GM12878 (cell line): ENCODE data around the gene TMEM72. TPM values are rescaled to one million over a fixed set of nuclear protein-coding genes. Genes with fewer than 3 reads are reported as not detected.

Experiments
- ATF7 ChIP-seq: fragments of 450-650 bp; IDR thresholded peaks from 2 replicates; pipeline ENCODE4 v1.6.1; 2016; ENCODE audit warnings: low read depth, mild to moderate bottlenecking
- BMI1 ChIP-seq: fragments of 450-650 bp; IDR thresholded peaks from 2 replicates; pipeline ENCODE4 v1.6.1; 2016; ENCODE audit warnings: mild to moderate bottlenecking, moderate library complexity, borderline replicate concordance
- CBX5 ChIP-seq: sonication (generic); IDR thresholded peaks from 2 replicates; pipeline ENCODE4 v1.6.1; 2016; ENCODE audit warnings: low read depth, moderate library complexity, mild to moderate bottlenecking, inconsistent platforms
- DPF2 ChIP-seq: fragments of 450-650 bp; IDR thresholded peaks from 2 replicates; pipeline ENCODE4 v1.6.1; 2017; ENCODE audit warnings: mild to moderate bottlenecking
- FOS ChIP-seq: IDR thresholded peaks from 3 replicates; pipeline ENCODE4 v1.6.1; 2011; ENCODE audit warnings: borderline replicate concordance; ENCODE audit not compliant: insufficient read length; ENCODE audit errors: extremely low read depth
- JUND ChIP-seq: IDR thresholded peaks from 2 replicates; pipeline ENCODE4 v1.6.1; 2012; ENCODE audit warnings: low read depth, mild to moderate bottlenecking, low read length, improper control_type of control experiment, moderate library complexity
- MXI1 ChIP-seq: fragments of 150-350 bp; IDR thresholded peaks from 2 replicates; pipeline ENCODE4 v1.6.1; 2011; ENCODE audit warnings: low read depth, mild to moderate bottlenecking, inconsistent platforms, low read length, improper control_type of control experiment
- REST ChIP-seq: IDR thresholded peaks from 2 replicates; pipeline ENCODE4 v1.6.1; 2012; ENCODE audit warnings: mild to moderate bottlenecking, low read depth, low read length
- SMC3 ChIP-seq: IDR thresholded peaks from 2 replicates; pipeline ENCODE4 v1.6.1; 2011; ENCODE audit warnings: low read length, improper control_type of control experiment, borderline replicate concordance
- TARDBP ChIP-seq: IDR thresholded peaks from 2 replicates; pipeline ENCODE4 v1.6.1; 2016; ENCODE audit warnings: borderline replicate concordance
- polyA plus RNA-seq, 11 experiments: library from polyadenylated mRNA; depleted of rRNA in 4 of 11; unstranded in 6 of 11; stranded (reverse) in 5 of 11; fragments of >200 nt; fragmentation: Nextera tagmentation in 4 of 11; fragmentation: Illumina TruSeq in 1 of 11; extraction: Ambion mirVana in 4 of 11; extraction: Trizol in 1 of 11; gene quantifications; 1 replicate in 1 of 11; 2 replicates in 10 of 11; pipeline versions ENCODE4 v1.2.1 to v1.2.3, GENCODE V29; 2011 to 2016; ENCODE audit warnings: inconsistent platforms in 2 of 11, missing spikeins in 2 of 11, low read depth in 1 of 11
- total RNA-seq, 4 experiments: library from RNA; depleted of rRNA in 3 of 4; stranded (reverse); fragments of >200 nt in 3 of 4; fragmentation: Illumina TruSeq in 1 of 4; extraction: Trizol in 1 of 4; gene quantifications; 2 replicates each; pipeline versions ENCODE4 v1.2.1 to v1.2.3, GENCODE V29; 2013 to 2021

TMEM72 gene
- total and polyA plus RNA-seq, 10 of the 15 experiments (the other 5 are each of a cell fraction or from before 2014, with no cell fraction given) = 0.12 TPM; not detected in 9

- no peak for TF ChIP-seq FOS
- no peak for TF ChIP-seq MXI1
- TF ChIP-seq BMI1 = no peak
- TF ChIP-seq DPF2 = no peak
- no peak for TF ChIP-seq CBX5
- TF ChIP-seq JUND = no peak
- TF ChIP-seq SMC3 = no peak
- no peak for TF ChIP-seq TARDBP
- no peak for TF ChIP-seq ATF7
- TF ChIP-seq REST = no peak
Measured at GRCh38 chr10:44928462-44928861, 17.3 kb downstream of the TMEM72 start (continued).
